ENCODE data around the gene GLIS1.

GRCh38 chr1:53535226-53535625, 203.7 kb downstream of the GLIS1 start:
- no peak for TF ChIP-seq EZH2phosphoT487 (IDR thresholded peaks at IDR 0.05; ENCODE audit: borderline replicate concordance)
- TF ChIP-seq, protein P1, sequence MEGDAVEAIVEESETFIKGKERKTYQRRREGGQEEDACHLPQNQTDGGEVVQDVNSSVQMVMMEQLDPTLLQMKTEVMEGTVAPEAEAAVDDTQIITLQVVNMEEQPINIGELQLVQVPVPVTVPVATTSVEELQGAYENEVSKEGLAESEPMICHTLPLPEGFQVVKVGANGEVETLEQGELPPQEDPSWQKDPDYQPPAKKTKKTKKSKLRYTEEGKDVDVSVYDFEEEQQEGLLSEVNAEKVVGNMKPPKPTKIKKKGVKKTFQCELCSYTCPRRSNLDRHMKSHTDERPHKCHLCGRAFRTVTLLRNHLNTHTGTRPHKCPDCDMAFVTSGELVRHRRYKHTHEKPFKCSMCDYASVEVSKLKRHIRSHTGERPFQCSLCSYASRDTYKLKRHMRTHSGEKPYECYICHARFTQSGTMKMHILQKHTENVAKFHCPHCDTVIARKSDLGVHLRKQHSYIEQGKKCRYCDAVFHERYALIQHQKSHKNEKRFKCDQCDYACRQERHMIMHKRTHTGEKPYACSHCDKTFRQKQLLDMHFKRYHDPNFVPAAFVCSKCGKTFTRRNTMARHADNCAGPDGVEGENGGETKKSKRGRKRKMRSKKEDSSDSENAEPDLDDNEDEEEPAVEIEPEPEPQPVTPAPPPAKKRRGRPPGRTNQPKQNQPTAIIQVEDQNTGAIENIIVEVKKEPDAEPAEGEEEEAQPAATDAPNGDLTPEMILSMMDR (conservative IDR thresholded peaks at IDR 0.05; ENCODE audit: low read length), result no peak
